Mammary epithelial cell (primary cell): ENCODE data around the gene SCAPER.

ENCODE experiments used
- EZH2 ChIP-seq: IDR thresholded peaks from 2 replicates; pipeline ENCODE4 v1.6.1; 2012; ENCODE audit warnings: low read length, inconsistent platforms, borderline replicate concordance
- TF ChIP-seq, protein P1 (sequence below), 2 donors: IDR thresholded peaks in 1 of 2; conservative IDR thresholded peaks in 1 of 2; 2 replicates each; pipeline ENCODE4 v1.5.1; 2011 to 2012; ENCODE audit warnings: inconsistent platforms in 2 of 2, low read length in 2 of 2, mild to moderate bottlenecking in 2 of 2, control low read depth in 1 of 2, low read depth in 1 of 2; ENCODE audit not compliant: insufficient read depth in 1 of 2; ENCODE audit errors: extremely low read depth in 1 of 2

- TF ChIP-seq, protein P1, sequence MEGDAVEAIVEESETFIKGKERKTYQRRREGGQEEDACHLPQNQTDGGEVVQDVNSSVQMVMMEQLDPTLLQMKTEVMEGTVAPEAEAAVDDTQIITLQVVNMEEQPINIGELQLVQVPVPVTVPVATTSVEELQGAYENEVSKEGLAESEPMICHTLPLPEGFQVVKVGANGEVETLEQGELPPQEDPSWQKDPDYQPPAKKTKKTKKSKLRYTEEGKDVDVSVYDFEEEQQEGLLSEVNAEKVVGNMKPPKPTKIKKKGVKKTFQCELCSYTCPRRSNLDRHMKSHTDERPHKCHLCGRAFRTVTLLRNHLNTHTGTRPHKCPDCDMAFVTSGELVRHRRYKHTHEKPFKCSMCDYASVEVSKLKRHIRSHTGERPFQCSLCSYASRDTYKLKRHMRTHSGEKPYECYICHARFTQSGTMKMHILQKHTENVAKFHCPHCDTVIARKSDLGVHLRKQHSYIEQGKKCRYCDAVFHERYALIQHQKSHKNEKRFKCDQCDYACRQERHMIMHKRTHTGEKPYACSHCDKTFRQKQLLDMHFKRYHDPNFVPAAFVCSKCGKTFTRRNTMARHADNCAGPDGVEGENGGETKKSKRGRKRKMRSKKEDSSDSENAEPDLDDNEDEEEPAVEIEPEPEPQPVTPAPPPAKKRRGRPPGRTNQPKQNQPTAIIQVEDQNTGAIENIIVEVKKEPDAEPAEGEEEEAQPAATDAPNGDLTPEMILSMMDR (conservative IDR thresholded peaks at IDR 0.05 in 1 of 2, IDR thresholded peaks at IDR 0.05 in 1 of 2; ENCODE audit: extremely low read depth in 1 of 2, insufficient read depth in 1 of 2, low read depth in 1 of 2, low read length in 2 of 2) = no peak
- no peak for TF ChIP-seq EZH2
Observed at GRCh38 chr15:76439542-76439941, 465.6 kb downstream of the SCAPER start.
